Epithelial cell of proximal tubule (primary cell): ENCODE data around the gene CAMK2N1. TPM values are rescaled to one million over a fixed set of nuclear protein-coding genes. Genes with fewer than 3 reads are reported as not detected.

Source experiments
- DNase-seq: peaks from one replicate; pipeline ENCODE4 v3.0.0-alpha.2; 2011; ENCODE audit warnings: low read depth
- H3K4me3 ChIP-seq: 2 replicates; pipeline ENCODE4 v1.5.1; 2011; ENCODE audit warnings: low read depth, mild to moderate bottlenecking, low read length
- total RNA-seq: library from RNA; depleted of rRNA; stranded (reverse); fragments of >200 nt; gene quantifications from 2 replicates; pipeline ENCODE4 v1.2.3, GENCODE V29; 2015
- TF ChIP-seq, protein P1 (sequence below): conservative IDR thresholded peaks from 2 replicates; pipeline ENCODE4 v1.5.1; 2012; ENCODE audit warnings: low read depth, mild to moderate bottlenecking, low read length

The CAMK2N1 gene
- total RNA-seq: 18.2 and 19.7 TPM in 2 replicates

GRCh38 chr1:20485527-20486456 lies at the start of gene CAMK2N1:
Gene CAMK2N1 (minus strand): TSS chr1:20486210. CDS start chr1:20485379, 831 bp downstream.
- H3K4me3 ChIP-seq: peak within 1 kb of the TSS; percentile 97
- TF ChIP-seq, protein P1, sequence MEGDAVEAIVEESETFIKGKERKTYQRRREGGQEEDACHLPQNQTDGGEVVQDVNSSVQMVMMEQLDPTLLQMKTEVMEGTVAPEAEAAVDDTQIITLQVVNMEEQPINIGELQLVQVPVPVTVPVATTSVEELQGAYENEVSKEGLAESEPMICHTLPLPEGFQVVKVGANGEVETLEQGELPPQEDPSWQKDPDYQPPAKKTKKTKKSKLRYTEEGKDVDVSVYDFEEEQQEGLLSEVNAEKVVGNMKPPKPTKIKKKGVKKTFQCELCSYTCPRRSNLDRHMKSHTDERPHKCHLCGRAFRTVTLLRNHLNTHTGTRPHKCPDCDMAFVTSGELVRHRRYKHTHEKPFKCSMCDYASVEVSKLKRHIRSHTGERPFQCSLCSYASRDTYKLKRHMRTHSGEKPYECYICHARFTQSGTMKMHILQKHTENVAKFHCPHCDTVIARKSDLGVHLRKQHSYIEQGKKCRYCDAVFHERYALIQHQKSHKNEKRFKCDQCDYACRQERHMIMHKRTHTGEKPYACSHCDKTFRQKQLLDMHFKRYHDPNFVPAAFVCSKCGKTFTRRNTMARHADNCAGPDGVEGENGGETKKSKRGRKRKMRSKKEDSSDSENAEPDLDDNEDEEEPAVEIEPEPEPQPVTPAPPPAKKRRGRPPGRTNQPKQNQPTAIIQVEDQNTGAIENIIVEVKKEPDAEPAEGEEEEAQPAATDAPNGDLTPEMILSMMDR: no peak
- DNase-seq: no peak

DNA sequence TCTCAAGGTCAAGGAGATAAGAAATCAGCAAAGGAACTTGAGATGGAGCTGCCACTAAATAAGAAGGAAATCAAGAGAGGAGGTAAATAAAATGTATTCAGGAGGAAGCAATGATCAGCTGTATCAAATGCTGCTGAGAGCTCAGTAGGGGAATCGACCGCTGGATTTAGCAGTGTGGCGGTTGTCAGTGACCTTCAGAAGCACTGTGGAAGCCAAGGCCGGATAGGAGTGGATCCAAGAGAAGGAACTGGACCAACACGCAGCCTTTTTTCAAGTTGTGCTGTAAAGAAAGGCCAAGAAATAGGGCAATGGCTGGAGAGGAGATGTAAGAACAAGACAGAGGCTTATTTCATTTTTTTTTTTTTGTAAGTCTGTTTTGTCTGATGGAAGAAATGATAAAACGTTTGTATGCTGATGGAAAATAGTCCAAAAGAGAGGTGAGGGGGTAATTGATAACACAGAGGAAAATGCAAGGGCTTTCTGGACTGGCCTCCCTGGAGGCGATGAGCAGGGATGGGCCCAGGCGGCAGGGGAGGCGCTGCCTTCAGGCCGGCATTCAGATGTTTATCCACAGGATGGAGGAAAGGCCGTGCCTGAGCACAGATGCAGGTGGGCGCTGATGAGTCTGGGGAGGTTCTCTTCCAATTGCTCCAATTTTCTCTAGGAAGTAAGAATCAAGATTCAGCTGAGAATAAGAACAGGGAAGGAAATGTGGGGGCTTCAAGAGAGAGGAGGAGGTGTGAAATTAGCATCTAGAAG lies 48.8 kb upstream of the CAMK2N1 start:
- DNase-seq: no peak
- TF ChIP-seq, protein P1: no peak
- H3K4me3 ChIP-seq: no peak overlapping the region

DNA sequence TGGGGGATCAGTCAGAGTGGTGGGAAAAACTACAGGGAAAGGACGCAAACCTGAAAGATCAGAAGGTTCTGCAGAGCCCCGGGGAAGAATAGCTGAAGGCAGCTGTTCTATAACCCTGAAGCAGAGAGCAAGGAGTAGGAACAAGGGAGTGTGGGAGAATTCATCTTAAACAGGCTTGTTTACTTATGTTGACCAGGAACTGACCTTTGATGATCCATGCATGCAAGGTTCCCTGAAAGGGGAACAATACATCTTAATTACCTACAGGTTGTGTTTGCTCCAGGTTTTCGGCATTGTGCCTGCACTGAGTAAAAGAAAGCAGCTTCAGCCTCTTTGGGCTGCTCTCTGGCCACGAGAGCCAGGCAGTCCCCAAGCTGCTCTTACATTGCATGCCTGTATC lies 47.6 kb upstream of the CAMK2N1 start:
- H3K4me3 ChIP-seq: no peak overlapping the region
- TF ChIP-seq, protein P1: no peak
- DNase-seq: no peak

- H3K4me3 ChIP-seq: no peak overlapping the region
- TF ChIP-seq, protein P1: no peak
- no peak for DNase-seq
Observed at GRCh38 chr1:20530901-20531300, 44.9 kb upstream of the CAMK2N1 start.

- TF ChIP-seq, protein P1: no peak
- no peak for DNase-seq
Observed at GRCh38 chr1:20530306-20530705, 44.3 kb upstream of the CAMK2N1 start.

DNA sequence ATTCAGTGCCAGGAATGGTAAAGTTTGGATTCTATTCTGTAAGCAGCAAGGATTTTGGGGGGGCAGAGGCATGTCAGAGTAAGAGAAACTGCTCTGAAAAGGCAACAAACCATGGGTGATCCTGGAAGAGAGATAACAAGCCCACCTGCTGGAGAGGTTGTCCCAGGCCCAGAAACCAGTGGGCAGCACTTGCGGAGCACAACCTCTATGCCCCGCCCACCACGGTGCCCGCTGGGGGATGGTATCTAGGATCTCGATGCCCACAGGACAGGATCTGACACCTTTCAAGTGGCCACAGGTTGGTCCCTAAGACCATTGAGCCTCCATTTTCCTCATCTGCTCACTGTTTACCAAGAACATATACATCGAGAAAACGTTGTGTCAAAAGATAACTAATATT lies 42.2 kb upstream of the CAMK2N1 start:
- no peak for DNase-seq
- TF ChIP-seq, protein P1: no peak
- H3K4me3 ChIP-seq: no peak overlapping the region

More at GRCh38 chr1:20530306-20530705, 44.3 kb upstream of the CAMK2N1 start:
- H3K4me3 ChIP-seq: no peak overlapping the region
